T-helper 1 cell (primary cell): ENCODE measurements around the gene GFER.
"Not testable (repeated sequence)": the region's sequence is repeated elsewhere in the genome, so short reads cannot be mapped to it uniquely, and the experiment has no call there.

ENCODE experiments used
- DNase-seq, 5 donors: peaks; one replicate each; pipeline ENCODE4 v3.0.0-alpha.2; 2012 to 2020

The GFER gene

DNA sequence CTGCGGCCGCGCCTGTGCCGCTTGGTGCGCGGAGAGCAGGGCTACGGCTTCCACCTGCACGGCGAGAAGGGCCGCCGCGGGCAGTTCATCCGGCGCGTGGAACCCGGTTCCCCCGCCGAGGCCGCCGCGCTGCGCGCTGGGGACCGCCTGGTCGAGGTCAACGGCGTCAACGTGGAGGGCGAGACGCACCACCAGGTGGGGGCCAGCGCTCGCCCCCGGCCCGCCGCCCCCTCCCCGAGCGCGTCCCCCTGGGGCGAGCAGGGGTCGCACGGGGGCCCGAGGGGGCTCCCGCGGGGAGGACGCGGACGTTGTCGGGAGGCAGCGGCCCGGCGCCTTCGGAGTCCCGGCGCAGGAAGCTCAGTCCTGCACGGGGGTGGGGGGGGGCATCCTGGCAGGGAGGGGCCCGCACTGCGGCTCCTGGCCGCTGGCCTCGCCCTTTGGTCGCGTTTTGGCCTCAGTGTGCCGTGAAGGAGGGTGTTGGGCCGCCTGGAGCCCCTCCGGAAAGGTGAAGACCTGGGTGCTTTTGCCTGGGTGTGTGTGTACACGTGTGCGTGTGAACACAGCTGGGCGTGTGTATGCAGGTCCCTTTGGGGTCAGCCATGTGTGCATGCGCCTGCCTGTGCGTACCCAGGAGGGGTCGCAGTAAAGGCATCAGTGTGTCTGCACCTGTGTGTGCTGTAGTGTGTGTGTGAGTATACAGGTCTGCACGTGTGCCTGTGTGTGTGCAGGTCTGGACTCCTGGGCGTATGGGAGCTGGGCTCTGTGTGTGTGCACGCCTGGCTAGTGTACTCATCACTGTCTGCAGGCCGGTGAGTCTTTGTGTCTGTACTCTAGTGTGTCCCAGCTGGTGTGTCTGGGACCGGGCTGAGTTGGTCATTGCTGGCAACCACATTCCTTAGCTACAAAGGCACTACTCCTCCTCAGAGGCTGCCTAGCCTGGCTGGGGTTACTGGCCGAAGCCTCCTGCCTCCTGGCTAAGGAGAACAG lies 43.3 kb downstream of the GFER start:
- DNase-seq = no peak

DNA sequence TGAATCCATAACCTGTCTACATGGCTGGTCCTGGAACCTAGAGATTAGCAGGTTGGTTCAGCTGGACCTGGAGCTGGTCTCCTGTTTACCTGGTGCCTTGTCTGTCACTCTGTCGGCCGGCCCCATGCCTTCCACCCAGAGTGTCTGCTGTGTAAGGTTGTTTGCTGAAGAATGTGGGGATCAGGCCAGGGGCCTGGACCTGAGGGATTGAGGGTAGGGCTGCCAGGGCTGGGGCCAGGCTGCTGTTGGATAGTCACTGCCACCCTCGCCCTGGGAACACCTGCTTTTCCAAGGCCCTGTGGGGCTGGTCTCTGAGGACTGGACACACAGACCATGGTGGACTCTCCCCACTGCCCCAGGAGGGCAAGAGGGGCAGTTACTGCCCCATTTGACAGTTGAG lies 44.2 kb downstream of the GFER start:
- no peak for DNase-seq

DNA sequence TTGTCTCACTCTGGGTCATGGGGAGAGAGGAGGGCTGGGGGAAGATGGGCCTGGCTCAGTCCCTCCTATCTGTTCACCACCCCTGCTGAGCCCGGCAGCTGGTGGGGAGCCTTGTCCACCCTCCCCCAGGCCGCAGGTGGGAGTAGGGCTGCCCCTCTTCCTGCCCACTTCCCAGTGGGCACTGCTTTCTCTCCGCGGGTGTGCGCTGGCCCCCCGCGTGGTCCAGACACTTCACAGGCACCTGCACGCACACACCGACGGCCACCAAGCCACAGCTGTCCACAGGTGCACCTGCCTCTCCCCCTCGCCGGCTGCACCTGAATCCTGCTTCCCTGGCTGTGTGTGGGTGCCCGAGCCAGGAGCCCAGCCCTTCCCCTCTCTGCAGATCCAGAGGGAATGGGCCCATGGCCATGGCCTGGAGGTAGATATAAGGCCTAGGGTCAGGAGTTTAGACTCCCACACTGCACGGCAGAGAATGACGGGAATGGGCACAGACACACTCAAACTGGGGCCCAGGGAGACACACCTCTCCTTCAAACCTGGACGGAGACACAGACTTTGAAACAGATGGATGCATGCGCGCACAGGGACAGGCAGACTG lies 44.7 kb downstream of the GFER start:
- no peak for DNase-seq

DNA sequence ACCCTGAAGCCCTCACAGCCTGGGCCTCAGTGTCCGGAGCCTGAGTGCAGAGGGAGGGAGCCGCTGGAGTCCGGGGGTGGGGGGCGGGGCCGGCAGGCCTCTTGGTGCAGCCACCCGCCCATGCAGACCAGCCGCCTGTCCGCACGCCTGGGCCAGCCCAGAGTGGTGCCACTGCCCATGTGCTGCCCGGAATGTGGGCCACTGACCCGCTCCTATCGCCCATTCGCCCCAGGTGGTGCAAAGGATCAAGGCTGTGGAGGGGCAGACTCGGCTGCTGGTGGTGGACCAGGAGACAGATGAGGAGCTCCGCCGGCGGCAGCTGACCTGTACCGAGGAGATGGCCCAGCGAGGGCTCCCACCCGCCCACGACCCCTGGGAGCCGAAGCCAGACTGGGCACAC lies 45.4 kb downstream of the GFER start:
- DNase-seq = no peak

DNA sequence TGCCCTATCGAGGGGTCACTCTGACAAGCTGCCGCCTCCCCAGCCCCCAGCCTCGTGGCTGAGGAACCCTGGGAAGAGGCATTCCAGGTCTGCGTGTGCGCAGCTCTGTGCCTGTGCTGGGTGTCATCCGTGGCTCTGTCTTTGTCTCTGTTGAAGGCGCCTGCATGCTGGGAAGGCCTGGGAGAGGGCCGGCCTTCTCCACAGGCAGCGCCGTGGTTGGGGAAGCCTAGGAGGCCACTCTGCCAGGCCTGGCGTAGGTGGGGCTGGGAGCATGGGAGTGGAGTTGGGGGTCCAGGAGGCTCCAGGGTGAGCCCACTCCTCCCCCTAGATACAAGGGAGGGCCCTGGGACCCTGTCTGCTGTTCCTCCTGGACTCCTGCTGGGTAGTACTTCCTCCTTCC lies 46.0 kb downstream of the GFER start:
- no peak for DNase-seq

DNA sequence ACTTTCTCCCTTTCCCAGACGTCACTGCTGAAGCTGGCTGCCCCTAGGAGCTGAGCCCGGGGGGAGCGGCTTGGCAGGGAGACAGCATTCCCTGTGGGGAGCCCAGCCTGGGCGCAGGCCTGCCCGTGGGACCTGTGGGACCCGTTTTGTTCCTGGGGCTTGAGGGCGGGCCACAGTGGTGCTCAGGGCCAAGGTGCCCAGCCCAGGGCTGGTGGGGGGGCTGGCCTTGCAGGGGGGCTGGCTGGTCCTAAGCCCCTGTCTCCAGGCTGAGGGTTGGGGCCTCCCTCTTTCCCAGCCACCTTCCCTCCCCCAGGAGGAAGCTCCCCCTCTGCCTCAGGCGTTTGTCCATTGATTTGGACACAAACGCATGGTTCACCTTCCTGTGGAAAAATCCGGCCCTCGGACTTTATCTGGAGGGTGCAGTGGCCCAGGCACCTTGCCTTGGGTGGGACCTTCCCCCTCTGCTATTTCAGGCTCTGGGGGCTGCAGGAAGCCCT lies 47.1 kb downstream of the GFER start:
- DNase-seq = no peak

DNA sequence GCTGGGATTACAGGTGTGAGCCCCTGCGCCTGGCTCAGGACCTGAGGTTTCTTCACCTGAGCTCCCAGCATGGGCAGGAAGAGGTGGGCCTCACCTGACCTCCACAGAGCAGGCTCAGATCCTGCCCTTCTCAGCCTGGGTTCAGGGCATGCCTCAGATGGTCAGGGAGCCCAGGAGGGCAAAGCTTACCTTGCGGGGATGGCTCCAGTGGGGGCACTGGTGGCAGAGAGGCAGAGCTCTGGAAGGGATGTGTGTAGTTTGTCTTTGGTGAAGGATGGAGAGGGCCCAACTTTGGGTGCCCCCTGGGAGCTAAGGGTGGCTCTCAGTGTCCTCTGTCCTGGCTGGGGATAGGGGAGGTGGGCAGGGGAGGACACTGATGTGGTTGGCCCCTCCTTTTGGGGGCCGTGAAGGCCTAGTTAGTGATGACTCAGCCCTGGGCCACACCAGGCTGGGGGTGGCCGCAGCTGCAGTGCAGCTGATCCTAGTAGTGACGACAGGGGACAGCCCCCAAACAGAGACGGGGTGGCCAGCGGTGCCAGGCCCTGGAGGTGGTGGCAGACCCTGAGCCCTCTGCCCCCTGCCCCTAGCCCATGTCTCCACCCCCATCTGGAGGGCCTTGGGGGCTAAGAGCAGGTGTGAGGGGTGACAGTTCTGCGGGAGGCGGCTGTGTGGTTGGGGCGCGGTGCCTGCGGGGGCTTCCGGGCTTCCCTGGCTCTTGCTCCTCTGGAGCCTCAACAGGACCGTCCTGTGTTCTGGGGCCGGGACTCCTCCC lies 48.5 kb downstream of the GFER start:
- no peak for DNase-seq

DNA sequence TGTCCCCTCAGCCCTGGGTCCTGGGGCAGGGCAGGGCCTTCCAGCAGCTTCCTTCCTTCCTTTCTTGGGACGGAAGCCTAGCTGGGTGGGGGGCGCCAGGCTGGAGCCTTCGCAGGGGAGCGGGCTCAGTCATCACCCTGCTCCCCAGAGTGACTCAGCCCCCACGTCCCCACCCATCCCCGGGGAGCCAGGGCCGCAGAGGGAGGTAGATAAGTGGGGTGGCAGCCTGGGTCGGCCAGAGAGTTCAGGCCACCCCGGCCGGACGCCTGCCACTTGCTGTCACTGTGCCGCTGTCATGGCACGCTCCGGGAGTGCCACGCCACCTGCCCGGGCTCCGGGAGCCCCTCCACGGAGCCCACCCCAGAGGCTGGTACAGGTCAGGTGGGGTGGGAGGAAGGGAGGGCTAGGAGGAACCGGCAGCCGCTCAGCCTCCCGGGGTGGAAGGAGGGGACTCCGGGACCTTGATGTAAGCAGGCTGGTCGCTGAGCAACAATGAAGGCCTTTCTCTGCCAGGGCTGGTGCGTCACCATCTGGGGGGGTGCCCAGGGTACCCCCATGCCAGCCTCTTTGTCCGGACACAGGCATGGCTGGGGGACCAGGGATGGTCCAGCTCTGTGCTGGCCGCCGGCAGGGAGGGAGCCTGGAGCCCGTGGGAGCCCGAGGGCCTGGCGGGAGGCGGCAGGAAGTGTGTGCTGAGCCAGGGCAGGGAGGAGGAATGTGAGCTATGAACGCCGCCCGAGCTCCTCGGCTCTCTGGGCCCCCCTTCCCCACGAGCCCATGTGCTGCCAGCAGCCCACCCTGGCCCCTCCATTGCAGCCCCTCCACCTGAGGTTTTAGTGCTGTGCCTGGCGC lies 49.3 kb downstream of the GFER start:
- DNase-seq = no peak

DNA sequence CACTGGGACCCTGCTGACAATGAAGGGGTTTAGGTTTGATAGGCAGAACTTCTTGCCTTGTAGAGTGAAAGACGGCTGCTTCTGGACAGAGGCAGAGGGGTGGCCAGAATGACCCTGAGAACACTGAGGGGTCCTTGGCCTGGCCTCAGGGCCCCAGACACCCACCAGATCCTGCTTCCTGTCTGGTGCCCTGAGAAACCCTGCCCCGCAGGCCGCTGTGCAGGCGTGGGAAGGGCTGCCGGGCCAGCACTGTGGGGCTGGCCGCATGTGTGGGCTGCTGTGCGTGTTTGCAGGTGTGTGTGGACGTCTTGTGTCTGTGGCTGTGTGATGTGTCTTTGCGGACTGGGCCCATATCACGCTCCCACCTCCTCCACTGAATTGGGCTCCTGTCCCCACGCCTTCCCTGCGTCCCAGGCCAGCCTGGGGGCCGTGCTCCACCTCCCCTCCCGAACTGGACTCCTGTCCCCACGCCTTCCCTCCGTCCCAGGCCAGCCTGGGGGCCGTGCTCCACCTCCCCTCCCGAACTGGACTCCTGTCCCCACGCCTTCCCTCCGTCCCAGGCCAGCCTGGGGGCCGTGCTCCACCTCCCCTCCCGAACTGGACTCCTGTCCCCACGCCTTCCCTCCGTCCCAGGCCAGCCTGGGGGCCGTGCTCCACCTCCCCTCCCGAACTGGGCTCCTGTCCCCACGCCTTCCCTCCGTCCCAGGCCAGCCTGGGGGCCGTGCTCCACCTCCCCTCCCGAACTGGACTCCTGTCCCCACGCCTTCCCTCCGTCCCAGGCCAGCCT lies 50.1 kb downstream of the GFER start:
- DNase-seq = not testable (repeated sequence)

DNA sequence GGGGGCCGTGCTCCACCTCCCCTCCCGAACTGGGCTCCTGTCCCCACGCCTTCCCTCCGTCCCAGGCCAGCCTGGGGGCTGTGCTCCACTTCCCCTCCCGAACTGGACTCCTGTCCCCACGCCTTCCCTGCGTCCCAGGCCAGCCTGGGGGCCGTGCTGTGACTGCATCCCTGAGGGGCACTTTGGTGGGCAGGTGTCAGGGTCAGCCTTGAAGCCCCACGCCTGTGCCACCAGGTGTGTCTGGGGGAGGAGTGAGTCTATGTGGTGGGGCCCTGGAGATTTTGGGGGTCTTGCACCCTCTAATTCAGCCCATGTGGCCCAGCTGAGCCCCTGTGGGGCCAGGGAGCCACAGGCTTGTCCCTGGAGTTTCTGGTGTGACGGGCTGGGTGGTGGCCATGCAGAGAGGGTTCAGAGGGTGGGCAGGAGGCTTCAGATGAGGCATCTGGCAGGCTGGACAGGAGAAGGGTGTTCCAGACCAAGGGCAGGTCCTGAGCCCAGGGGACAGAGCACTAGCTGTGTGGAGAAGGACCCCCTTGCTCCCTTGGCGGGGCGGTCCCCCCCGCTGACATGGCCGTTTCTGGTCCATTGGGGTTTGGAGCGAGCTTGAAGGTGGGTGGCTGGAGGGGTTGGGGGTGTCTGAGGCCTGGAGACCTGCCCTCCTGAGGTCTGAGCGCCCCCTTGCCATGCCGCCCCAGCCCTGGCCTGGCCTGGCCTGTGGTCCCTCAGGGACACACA lies 50.9 kb downstream of the GFER start:
- no peak for DNase-seq

DNA sequence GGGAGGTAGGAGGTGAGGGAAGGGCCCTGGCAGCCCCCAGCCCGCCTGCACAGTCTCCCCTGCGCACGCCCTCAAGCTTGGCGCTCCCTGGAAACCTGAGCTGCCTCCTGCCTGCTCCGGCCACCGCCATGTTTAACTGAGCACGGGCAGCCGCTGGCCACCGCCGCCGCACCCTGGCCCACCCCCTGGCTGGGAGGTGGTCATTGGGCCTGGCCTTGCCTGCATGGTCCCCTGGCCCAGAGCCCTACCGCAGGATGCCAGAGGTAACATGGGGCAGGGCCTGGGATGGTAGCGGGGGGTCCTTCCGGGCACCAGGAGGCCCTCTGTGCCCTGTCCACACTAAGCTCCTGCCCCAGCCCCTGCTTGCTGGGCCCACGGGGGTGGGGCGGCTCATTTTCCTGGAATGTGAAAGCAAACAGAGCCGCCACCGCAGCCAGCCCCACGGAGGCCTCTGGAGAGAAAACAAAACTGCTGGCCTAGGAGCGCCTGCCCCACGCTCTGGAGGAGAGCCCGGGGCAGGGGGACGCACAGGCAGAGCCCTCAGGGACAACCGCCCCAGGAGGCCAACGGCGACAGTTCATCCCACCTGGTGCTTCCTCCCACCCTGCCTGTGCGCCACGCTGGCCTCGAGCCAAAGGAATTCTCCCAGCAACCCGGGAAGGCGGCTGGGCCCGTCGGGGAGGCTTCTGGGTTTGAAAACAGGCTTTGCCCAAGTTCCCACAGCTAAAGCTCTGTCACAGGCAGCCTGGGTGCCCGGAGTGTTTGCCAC lies 51.6 kb downstream of the GFER start:
- DNase-seq = no peak

DNA sequence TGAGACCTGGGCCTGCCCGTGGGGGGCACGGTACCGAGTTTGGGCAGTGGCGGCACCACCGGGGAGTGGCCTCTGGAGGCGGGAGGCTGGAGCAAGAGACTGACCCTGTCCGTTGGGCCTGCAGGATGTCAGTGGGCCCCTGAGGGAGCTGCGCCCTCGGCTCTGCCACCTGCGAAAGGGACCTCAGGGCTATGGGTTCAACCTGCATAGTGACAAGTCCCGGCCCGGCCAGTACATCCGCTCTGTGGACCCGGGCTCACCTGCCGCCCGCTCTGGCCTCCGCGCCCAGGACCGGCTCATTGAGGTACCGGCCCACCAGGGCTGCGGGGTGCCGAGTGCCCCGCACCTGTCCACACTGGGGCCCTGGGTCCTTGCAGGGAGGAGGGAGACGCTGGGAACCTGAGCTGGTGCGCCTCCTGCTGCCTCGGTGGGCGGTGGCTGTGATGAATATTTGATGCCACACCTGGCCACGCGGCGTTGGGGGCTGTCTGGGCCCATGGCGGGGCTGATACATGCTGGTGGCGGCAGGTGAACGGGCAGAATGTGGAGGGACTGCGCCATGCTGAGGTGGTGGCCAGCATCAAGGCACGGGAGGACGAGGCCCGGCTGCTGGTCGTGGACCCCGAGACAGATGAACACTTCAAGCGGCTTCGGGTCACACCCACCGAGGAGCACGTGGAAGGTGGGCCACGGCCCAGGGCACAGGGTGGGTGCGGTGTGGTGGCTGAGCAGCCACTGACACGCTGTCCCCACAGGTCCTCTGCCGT lies 52.4 kb downstream of the GFER start:
- DNase-seq = no peak

DNA sequence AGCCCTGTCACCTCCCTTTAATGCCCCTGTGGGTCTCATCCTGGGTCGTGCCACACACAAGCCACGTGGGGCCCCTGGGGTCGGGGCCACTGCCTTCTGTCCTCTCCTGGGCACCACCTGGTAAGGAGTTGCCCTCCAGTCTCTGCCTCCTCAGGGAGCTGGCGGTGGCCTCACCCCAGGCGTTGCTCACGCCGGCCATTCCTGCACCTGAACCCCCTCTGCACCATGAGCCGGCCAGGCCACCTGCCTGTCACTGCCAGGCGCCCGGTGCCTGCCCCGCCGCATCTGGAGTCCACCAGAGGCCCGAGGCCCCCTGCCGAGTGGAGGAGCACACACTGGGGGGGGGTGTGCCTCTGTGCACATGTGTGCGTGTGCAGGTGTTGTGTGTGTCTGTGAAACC lies 53.1 kb downstream of the GFER start:
- DNase-seq = no peak
